B cell (primary cell): ENCODE results near the gene CCNA2. TPM values are rescaled to one million over a fixed set of nuclear protein-coding genes. Genes with fewer than 3 reads are reported as not detected.

Experiments
- ATAC-seq: fragments of 200-7000 bp; cut with Tn5 transposase; one replicate; pipeline ENCODE4 v1.10.0; 2021; ENCODE audit warnings: low read depth, mild to moderate bottlenecking, moderate number of reproducible peaks, moderate library complexity
- CTCF ChIA-PET: fragments of 350-600 bp; sonication (Branson Sonifier 250); formaldehyde crosslinking; loops from one replicate; lab custom pipeline; 2021; ENCODE audit warnings: antibody characterized with exemption, inconsistent platforms; lab: Charles Lee
- POLR2A ChIA-PET: fragments of 350-600 bp; sonication (Branson Sonifier 250); formaldehyde crosslinking; loops from one replicate; lab custom pipeline; 2021; ENCODE audit warnings: antibody characterized with exemption; lab: Charles Lee
- DNase-seq: peaks from one replicate; pipeline ENCODE4 v3.0.0; 2013
- H2AFZ ChIP-seq: 2 replicates; pipeline ENCODE4 v1.6.1; 2012; ENCODE audit warnings: mild to moderate bottlenecking, low read depth, low read length; ENCODE audit not compliant: insufficient read depth, poor library complexity, severe bottlenecking
- H3K27ac ChIP-seq, 2 donors: 1 replicate in 1 of 2; 2 replicates in 1 of 2; pipeline ENCODE4 v1.5.1; 2012 to 2013; ENCODE audit warnings: low read length in 2 of 2, mild to moderate bottlenecking in 2 of 2, moderate library complexity in 1 of 2
- H3K27me3 ChIP-seq, 4 experiments: fragments of 200-600 bp in 1 of 4; sonication (generic) in 1 of 4; replicated peaks in 1 of 4; 1 replicate in 2 of 4; 2 replicates in 2 of 4; pipeline versions ENCODE4 v1.6.1 to v1.7.0; 2013 to 2016; ENCODE audit warnings: low read length in 3 of 4, mild to moderate bottlenecking in 2 of 4, mixed read lengths in 1 of 4, moderate library complexity in 1 of 4; ENCODE audit not compliant: insufficient read depth in 4 of 4, control insufficient read depth in 3 of 4; ENCODE audit errors: control extremely low read depth in 1 of 4
- H3K36me3 ChIP-seq, 2 experiments: replicated peaks in 1 of 2; 1 replicate in 1 of 2; 2 replicates in 1 of 2; pipeline versions ENCODE4 v1.6.1 to v1.7.1; 2013; ENCODE audit warnings: low read length in 1 of 2; ENCODE audit not compliant: insufficient read depth in 2 of 2, control insufficient read depth in 1 of 2; ENCODE audit errors: control extremely low read depth in 1 of 2, extremely low read depth in 1 of 2
- H3K4me1 ChIP-seq, 2 donors: fragments of 200-600 bp in 1 of 2; sonication (generic) in 1 of 2; 1 replicate in 1 of 2; 2 replicates in 1 of 2; pipeline versions ENCODE4 v1.5.1 to v1.6.1; 2013 to 2017; ENCODE audit warnings: low read length in 2 of 2; ENCODE audit not compliant: control insufficient read depth in 2 of 2, insufficient read depth in 2 of 2
- H3K4me2 ChIP-seq: replicated peaks from 2 replicates; pipeline ENCODE3; 2012; ENCODE audit warnings: mild to moderate bottlenecking, low read depth, low read length; ENCODE audit not compliant: poor library complexity, severe bottlenecking
- H3K4me3 ChIP-seq, 5 experiments: fragments of 200-600 bp in 1 of 5; sonication (generic) in 1 of 5; 1 replicate in 3 of 5; 2 replicates in 2 of 5; pipeline versions ENCODE4 v1.5.1 to v1.7.0; 2011 to 2016; ENCODE audit warnings: low read length in 4 of 5, mild to moderate bottlenecking in 4 of 5, low read depth in 2 of 5, control low read depth in 1 of 5, moderate library complexity in 1 of 5; ENCODE audit not compliant: insufficient read depth in 1 of 5; ENCODE audit errors: control extremely low read depth in 1 of 5, extremely low read depth in 1 of 5
- H3K79me2 ChIP-seq: fragments of 200-600 bp; sonication (generic); one replicate; pipeline ENCODE4 v1.6.0; 2016; ENCODE audit warnings: low read length; ENCODE audit not compliant: control insufficient read depth, insufficient read depth
- H3K9ac ChIP-seq: fragments of 200-600 bp; sonication (generic); 2 replicates; pipeline ENCODE4 v1.6.1; 2017; ENCODE audit warnings: mild to moderate bottlenecking, low read length, moderate library complexity
- H3K9me3 ChIP-seq, 3 donors: one replicate each; pipeline versions ENCODE4 v1.6.1 to v1.7.1; 2013; ENCODE audit warnings: low read length in 2 of 3; ENCODE audit not compliant: control insufficient read depth in 2 of 3, insufficient read depth in 1 of 3; ENCODE audit errors: control extremely low read depth in 1 of 3
- H4K20me1 ChIP-seq: 2 replicates; pipeline ENCODE4 v1.6.0; 2012; ENCODE audit warnings: mild to moderate bottlenecking, low read length; ENCODE audit not compliant: insufficient read depth, control insufficient read depth, poor library complexity, severe bottlenecking
- H3K27ac Mint-ChIP-seq: one replicate; pipeline ENCODE4 v1.8.0; 2021; ENCODE audit warnings: mixed read lengths
- H3K27me3 Mint-ChIP-seq: one replicate; pipeline ENCODE4 v1.8.0; 2021; ENCODE audit warnings: mixed read lengths
- H3K4me1 Mint-ChIP-seq: one replicate; pipeline ENCODE4 v1.8.0; 2021; ENCODE audit warnings: mixed read lengths
- H3K4me3 Mint-ChIP-seq: one replicate; pipeline ENCODE4 v1.8.0; 2021; ENCODE audit warnings: mixed read lengths
- H3K9me3 Mint-ChIP-seq: one replicate; pipeline ENCODE4 v1.8.0; 2022; ENCODE audit warnings: mixed read lengths; ENCODE audit not compliant: insufficient read depth
- CTCF ChIP-seq: fragments of 200-600 bp; IDR thresholded peaks from one replicate; pipeline ENCODE4 v1.8.0; 2022; ENCODE audit warnings: antibody characterized with exemption, mild to moderate bottlenecking
- EZH2 ChIP-seq: IDR thresholded peaks from 2 replicates; pipeline ENCODE4 v1.6.1; 2012; ENCODE audit warnings: borderline replicate concordance, low read depth, mild to moderate bottlenecking, moderate library complexity, low read length; ENCODE audit not compliant: insufficient read depth, poor library complexity, severe bottlenecking
- WGBS: methylation state at CpG from one replicate; pipeline ENCODE4 v1.1.5; 2013; ENCODE audit warnings: missing lambda C conversion rate; ENCODE audit not compliant: insufficient coverage; 5-methylcytosine and 5-hydroxymethylcytosine counted together
- intact Hi-C: fragments of 100-400 bp; cut with micrococcal nuclease; formaldehyde crosslinking; loops from one replicate; pipeline ENCODE4 v1.10.0; 2022
- polyA plus RNA-seq: library from polyadenylated mRNA; depleted of rRNA; stranded (reverse); fragments of >200 nt; gene quantifications from 2 replicates; pipeline ENCODE4 v1.2.3, GENCODE V29; 2012
- total RNA-seq, 2 donors: library from RNA; stranded (reverse); fragments of 120-200 nt in 1 of 2; gene quantifications; 1 replicate in 1 of 2; 2 replicates in 1 of 2; pipeline versions ENCODE4 v1.2.3 to v1.2.4, GENCODE V29; 2013 to 2022

The CCNA2 gene
- total and polyA plus RNA-seq, 2 donors (not counting 1 experiment from before 2014, with no cell fraction given): 0.84 to 0.94 TPM

- CTCF ChIA-PET: no interaction called here
- WGBS: no CpG with 5 or more reads among the region's 6 CpGs
- Histone ChIP-seq H3K79me2 (no peaks in the 10 kb centered on the region), H3K27ac (no peak overlapping the region), H2AFZ (no peak overlapping the region), H3K4me3 (no peak overlapping the region), H3K9me3 (no peaks in the 10 kb centered on the region), H4K20me1 (no peaks in the 10 kb centered on the region), H3K9ac (no peak overlapping the region), H3K36me3 (peaks cover 3 to 15% of the 10 kb centered on the region in 2 experiments), H3K27me3 (no peaks in the 10 kb centered on the region), H3K4me1 (no peaks in the 10 kb centered on the region), H3K4me2 (no peak overlapping the region)
- Mint-ChIP-seq H3K4me3 (no peak overlapping the region), H3K27me3 (no peaks in the 10 kb centered on the region), H3K27ac (no peak overlapping the region), H3K4me1 (no peaks in the 10 kb centered on the region), H3K9me3 (no peaks in the 10 kb centered on the region)
- intact Hi-C loops: no loop called here
- POLR2A ChIA-PET: no interaction called here
- ATAC-seq (no peak), DNase-seq (no peak)
- TF ChIP-seq EZH2 (no peak), CTCF (no peak)
These were observed 23.0 kb upstream of the CCNA2 start for GRCh38 chr4:121846662-121847061.

- Histone ChIP-seq H3K9ac (no peak overlapping the region), H4K20me1 (no peaks in the 10 kb centered on the region), H3K79me2 (no peaks in the 10 kb centered on the region), H3K4me1 (no peaks in the 10 kb centered on the region), H3K9me3 (no peaks in the 10 kb centered on the region), H3K27ac (no peak overlapping the region), H3K4me3 (no peak overlapping the region), H3K27me3 (no peaks in the 10 kb centered on the region), H2AFZ (no peak overlapping the region), H3K36me3 (peaks cover 3 to 9% of the 10 kb centered on the region in 2 experiments), H3K4me2 (no peak overlapping the region)
- ChIA-PET POLR2A (no interaction called here), CTCF (no interaction called here)
- Mint-ChIP-seq H3K27me3 (no peaks in the 10 kb centered on the region), H3K4me3 (no peak overlapping the region), H3K27ac (no peak overlapping the region), H3K9me3 (no peaks in the 10 kb centered on the region), H3K4me1 (no peaks in the 10 kb centered on the region)
- DNase-seq (no peak), ATAC-seq (no peak)
- intact Hi-C loops: no loop called here
- no peak for TF ChIP-seq CTCF
- no peak for TF ChIP-seq EZH2
- WGBS: 100% methylated on average over 4 of the region's 4 CpGs
These were observed 19.2 kb upstream of the CCNA2 start for GRCh38 chr4:121842862-121843261.
